Bronchial epithelial cell (primary cell): Measurements from ENCODE around the gene ARHGAP22. TPM values are rescaled to one million over a fixed set of nuclear protein-coding genes. Genes with fewer than 3 reads are reported as not detected.

ENCODE experiments used
- DNase-seq: peaks from one replicate; pipeline ENCODE4 v3.0.0-alpha.2; 2010; ENCODE audit warnings: low read depth
- FAIRE-seq: peaks from 2 replicates; lab custom pipeline; 2011; peaks lifted over from hg19 to GRCh38; lab: Jason Lieb, UNC
- H3K27me3 ChIP-seq: 2 replicates; pipeline ENCODE4 v1.5.1; 2011; ENCODE audit warnings: low read length; ENCODE audit not compliant: control insufficient read depth, insufficient read depth
- H3K36me3 ChIP-seq: 2 replicates; pipeline ENCODE4 v1.5.1; 2011; ENCODE audit warnings: low read length; ENCODE audit not compliant: control insufficient read depth, insufficient read depth
- H3K4me3 ChIP-seq: 2 replicates; pipeline ENCODE4 v1.5.1; 2011; ENCODE audit warnings: mild to moderate bottlenecking, low read depth, low read length, control low read depth
- total RNA-seq: library from RNA; depleted of rRNA; stranded (reverse); fragments of >200 nt; gene quantifications from 2 replicates; pipeline ENCODE4 v1.2.1, GENCODE V29; 2014
- TF ChIP-seq, protein P1 (sequence below): IDR thresholded peaks from 2 replicates; pipeline ENCODE4 v1.5.1; 2011; ENCODE audit warnings: mild to moderate bottlenecking, moderate library complexity, low read length, control low read depth, inconsistent platforms; ENCODE audit not compliant: insufficient read depth, severe bottlenecking

The ARHGAP22 gene
- total RNA-seq, 1 donor from 2014 or later = 9.0 TPM

DNA sequence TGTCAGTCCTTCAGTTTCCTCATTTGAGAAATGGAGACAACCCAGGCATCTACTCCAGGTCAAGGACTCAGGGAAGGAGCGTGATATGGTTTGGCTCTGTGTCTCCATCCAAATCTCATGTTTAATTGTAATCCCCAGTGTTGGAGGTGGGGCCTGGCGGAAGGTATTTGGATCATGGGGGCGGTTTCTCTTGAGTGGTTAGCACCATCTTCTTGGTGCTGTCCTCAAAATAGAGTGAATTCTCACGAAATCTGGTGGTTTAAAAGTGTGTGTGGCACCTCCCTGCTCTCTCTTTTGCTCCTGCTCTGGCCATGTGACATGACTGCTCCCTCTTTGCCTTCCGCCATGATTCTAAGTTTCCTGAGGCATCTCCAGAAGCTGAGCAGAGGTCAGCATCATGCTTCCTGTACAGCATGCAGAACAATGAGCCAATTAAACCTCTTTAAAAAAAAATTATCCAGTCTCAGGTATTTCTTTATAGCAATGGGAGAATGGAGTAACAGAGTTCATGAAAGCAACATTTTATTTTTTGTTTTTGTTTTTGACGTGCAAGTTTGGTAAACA, 30.0 kb downstream of the ARHGAP22 start:
- DNase-seq (no peak), FAIRE-seq (no peak)
- Histone ChIP-seq H3K4me3 (no peak overlapping the region), H3K36me3 (no peaks in the 10 kb centered on the region), H3K27me3 (no peaks in the 10 kb centered on the region)
- TF ChIP-seq, protein P1, sequence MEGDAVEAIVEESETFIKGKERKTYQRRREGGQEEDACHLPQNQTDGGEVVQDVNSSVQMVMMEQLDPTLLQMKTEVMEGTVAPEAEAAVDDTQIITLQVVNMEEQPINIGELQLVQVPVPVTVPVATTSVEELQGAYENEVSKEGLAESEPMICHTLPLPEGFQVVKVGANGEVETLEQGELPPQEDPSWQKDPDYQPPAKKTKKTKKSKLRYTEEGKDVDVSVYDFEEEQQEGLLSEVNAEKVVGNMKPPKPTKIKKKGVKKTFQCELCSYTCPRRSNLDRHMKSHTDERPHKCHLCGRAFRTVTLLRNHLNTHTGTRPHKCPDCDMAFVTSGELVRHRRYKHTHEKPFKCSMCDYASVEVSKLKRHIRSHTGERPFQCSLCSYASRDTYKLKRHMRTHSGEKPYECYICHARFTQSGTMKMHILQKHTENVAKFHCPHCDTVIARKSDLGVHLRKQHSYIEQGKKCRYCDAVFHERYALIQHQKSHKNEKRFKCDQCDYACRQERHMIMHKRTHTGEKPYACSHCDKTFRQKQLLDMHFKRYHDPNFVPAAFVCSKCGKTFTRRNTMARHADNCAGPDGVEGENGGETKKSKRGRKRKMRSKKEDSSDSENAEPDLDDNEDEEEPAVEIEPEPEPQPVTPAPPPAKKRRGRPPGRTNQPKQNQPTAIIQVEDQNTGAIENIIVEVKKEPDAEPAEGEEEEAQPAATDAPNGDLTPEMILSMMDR = no peak

DNA sequence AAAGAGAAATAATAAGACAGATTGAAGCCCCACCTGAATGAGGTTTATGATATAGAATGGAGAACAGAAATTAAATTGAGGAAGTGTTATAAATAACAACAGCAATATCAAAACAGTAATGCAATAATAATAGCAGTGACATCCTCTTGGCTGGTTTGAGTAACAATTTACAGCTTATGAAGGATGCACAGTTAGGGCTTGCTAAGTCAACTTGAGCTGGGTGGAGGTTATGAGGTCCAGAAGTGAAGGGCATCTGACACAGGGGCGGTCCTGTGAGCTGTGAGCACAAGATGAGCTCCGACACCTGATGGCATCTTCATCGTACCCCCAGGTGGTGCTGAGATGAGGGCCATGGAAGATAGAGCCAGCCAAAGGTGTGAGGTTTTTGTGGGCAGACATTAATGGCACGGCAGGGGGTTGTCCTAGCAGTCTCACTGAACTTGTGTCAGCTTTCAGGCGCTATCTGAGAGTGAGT, 30.5 kb downstream of the ARHGAP22 start:
- TF ChIP-seq, protein P1 = no peak
- DNase-seq = no peak
- Histone ChIP-seq H3K36me3 (no peaks in the 10 kb centered on the region), H3K4me3 (no peak overlapping the region), H3K27me3 (no peaks in the 10 kb centered on the region)
- FAIRE-seq = no peak

DNA sequence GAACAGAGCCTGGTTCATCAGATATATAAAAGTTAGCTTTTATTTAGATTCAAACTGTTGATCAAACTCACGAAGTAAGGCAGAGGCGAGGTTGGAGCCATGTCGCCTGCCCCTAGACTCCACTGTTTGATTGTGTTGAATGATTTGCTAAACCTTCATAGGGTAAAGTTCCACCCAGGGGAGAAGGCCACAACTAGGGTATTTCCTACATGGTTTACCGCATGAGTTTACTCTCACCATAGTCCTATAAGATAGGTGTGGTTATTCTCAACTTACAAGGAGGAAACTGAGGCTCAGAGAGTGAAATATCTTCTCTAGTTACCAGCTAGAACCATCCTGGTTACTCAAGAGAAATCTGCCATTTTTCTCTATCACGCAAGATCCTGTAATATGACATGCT, 31.8 kb downstream of the ARHGAP22 start:
- FAIRE-seq (no peak), DNase-seq (no peak)
- TF ChIP-seq, protein P1 = no peak
- H3K27me3 ChIP-seq = no peaks in the 10 kb centered on the region
- H3K36me3 ChIP-seq = no peaks in the 10 kb centered on the region
- no peak overlapping the region for H3K4me3 ChIP-seq

DNA sequence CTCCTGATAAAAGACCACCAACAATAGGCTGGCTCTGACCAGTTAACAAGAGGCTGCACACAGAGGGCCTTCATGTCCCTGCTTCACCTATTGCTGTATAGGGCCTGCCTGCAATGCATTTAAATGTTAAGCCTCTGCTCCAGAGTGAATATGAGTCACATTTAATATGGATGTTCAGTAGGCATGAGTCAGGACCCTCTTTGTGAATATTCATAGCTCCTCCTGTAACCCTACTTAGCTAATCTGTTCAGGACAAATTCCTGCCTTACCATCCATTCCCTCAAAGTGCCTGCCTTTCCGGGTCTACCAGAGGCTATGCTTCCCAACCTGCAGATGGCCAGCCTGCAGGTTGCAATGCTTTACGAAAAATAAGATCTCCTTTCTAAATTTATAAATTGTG, 32.5 kb downstream of the ARHGAP22 start:
- TF ChIP-seq, protein P1 = no peak
- no peak for FAIRE-seq
- H3K4me3 ChIP-seq = no peak overlapping the region
- H3K27me3 ChIP-seq = no peaks in the 10 kb centered on the region
- peak; percentile 79 for DNase-seq
- no peaks in the 10 kb centered on the region for H3K36me3 ChIP-seq

DNA sequence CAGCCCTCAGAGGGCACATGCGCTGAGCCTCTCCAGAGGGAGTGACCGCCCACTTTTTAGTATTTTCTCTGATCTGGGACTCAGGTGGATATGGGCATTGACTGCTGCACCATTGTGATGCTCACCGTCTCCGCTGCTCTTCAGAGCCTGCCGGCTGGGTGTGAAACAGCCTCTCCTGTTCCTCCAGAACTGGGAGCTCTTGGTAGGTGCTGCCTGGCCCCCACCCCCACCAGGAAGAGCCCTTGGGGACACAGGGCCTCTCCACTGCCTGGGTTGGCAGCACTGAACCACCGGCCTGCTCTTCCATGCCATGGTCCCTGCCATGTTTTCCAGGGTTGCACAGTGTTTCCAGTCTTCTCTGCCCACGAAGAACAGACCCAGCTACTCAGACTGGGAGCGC, 36.3 kb downstream of the ARHGAP22 start:
- DNase-seq = no peak
- Histone ChIP-seq H3K36me3 (no peaks in the 10 kb centered on the region), H3K27me3 (no peaks in the 10 kb centered on the region), H3K4me3 (no peak overlapping the region)
- no peak for FAIRE-seq
- TF ChIP-seq, protein P1 = no peak

DNA sequence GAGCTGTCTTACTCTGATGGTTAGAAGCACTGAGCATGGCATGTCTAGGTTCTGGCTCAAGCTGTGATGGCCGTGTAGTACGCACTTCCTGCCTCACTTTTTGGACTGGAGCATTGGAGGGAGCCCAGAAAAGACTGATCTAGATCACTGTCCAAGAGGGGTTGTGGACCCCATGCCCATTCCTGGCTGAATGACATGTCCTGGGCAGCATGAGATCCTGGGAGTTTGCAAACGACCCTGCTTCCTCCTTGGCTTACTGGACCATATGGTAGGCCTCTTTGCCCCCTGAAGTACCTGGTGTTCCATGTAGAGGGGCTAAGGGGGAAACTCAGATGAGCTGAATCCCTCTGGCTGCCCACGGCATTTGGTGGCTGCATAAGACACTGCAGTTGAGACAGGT, 36.7 kb downstream of the ARHGAP22 start:
- H3K27me3 ChIP-seq = no peaks in the 10 kb centered on the region

More for the DNA sequence above, 36.7 kb downstream of the ARHGAP22 start:
- Histone ChIP-seq H3K4me3 (no peak overlapping the region), H3K36me3 (no peaks in the 10 kb centered on the region)
- TF ChIP-seq, protein P1 = no peak
- FAIRE-seq = no peak
- DNase-seq = no peak
